GM04504 (cell line): ENCODE data around the gene IKZF2.

Experiments used
- DNase-seq: peaks from one replicate; pipeline ENCODE4 v3.0.0-alpha.2; 2012; ENCODE audit warnings: low read depth

The IKZF2 gene

DNA sequence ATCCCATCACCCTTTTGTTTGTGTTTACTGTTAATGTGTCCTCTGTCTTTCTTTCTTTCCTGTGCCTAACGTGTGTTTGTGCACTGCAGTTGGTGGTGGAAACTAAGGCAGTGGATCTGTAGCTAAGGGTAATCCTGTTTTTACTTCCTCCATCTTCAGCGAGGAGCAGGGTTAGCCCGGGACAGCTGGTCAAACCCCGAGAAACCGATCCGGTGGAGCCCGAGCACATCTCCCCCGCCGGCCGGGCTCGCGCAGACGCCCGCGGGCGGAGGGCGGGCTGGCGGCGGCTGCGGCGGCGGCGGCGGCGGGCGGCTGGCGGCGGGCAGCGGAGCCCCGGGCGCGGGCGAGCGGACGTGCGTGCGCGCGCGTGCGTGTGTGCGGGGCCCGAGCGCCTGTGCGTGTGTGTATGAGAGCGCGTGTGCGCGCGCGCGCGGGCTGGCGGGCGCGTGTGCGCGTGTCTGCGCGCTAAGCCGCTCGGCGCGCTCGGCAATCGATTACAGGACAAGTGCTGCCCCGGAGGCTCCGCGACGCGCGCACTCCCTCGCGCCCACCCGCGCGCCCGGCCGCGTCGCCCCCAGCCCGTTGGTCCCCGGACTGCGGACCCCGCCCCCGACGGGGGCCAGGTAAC is at the start of gene IKZF2:
TSS of gene IKZF2 (minus strand) at position 176 of the 628 bp plus-strand sequence. CDS start 2,983 bp downstream, outside the sequence.
- DNase-seq: peak; percentile 82

DNA sequence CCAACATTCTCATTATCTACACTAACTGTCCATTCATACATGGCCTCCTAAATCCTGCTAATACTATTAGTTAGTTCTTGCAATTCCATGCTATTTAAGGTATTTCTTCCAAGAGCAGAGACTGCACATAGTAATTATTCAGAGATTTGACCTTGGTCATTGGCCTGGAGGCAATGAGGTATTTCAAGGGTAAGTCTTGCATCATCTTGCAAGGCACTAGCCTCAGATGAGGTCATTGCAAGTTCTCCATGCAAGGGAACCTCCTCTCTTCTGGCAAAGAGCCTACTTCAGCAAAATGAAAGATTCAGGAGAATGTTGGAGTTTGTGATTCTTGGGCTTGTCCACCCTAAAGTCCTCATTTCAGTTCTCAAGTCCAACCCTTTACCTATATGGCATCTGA is 48.5 kb upstream of the IKZF2 start:
- DNase-seq: no peak

DNA sequence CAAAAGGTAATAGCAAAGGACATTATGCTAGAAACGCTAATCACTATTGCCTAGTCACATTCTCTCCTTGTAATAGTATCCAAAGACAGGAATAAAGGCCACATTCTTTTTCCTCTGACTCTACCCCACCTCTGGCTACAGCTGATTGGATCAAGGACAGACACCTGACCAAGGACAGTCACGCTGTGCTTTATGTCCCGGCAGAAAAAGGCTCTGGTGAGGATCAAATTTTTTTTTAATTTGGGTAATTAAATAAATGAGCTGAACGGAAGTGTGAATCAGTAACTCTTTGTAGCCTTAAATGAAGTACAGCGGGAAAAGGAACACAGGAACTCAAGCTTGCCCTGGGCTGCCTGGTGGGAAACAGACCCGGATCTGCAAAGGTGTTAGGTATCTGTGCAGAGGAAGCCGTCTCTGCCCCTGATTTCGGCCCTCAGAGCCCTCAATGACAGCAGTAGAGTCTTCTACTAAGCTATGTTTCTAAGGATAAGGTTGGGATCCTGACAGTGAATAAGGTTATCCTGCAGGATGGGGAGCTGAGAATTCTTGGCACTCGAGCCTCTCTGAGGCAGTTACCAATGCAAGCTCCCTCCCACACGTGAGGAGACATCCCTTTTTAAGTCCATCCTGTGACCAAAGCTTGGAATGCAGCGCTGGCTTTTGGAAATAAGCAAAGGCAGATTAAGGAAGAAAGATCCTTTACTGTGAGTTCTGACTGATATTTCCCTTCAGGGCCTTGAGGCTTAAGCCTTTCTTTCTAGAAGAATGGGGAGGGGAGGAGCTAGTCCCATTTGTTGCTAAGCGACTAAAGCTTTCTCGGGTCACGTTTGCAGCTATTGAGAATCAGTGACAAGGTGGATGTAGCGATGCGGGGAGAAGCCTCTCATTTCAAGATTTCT is 37.8 kb upstream of the IKZF2 start:
- DNase-seq: no peak

DNA sequence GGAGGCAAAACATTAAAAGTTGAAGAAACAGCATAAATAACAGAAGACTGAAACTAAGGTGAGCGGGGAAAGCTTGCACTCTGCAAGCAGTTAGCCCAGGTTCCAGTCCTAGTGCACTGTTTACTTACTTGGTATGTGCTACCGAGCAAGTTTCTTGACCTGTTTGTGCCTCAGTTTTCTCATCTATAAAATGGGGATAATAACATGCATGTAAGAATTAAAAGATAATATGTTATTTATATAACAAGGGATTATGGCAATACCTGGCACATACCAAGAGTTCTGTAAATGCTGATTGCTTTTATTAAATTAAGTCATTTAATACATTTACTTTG is 37.1 kb upstream of the IKZF2 start:
- DNase-seq: no peak

DNA sequence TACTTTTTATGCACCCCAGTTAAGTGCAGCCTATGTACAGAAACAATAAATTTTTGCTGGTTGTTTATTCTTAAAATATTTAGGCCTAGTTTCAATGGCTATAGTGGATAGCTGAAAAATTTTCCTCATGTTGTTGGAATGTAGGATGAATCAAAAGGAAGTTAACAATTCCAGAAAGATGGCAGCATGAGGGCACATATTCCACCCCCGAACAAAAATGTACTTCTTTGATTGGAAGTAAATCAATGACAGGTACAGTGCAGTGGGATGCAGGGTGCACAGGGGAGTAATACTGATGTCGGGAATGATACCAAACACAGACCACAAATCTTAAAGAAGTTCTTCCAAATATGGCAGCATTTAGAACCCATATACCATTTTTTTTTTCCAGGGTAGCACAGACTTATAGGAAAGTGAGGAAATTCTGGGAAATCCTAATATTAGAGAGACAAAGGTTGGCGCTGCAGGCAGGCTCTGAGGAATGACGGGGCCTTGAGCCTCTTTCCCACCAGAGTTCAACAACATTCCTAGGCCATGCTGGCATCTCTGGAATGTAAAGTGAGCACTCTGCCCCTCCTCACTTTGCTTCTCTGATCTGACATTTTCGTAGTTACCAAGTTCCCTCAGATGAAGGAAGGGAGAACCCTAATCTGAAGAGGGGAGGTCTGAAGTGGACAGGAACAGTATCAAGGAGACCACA is 36.6 kb upstream of the IKZF2 start:
- peak; percentile 14 for DNase-seq

DNA sequence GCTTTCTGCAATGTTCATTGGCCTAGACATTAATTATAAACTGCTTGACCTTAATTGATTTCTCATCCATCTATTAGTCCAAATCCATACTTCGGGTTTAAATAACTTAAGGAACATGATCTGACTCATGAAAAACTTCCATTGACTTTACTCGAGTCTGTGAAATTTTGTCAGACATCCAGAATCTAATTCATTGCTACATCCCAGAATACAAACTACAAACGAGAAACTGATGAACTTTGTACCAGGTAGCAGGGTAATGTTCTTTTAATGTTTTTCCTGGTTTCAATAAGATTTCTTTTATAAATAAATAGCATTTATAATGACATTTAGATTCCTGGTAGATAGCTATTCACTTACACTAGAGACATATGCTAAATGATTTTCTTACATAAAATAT is 36.0 kb upstream of the IKZF2 start:
- no peak for DNase-seq

DNA sequence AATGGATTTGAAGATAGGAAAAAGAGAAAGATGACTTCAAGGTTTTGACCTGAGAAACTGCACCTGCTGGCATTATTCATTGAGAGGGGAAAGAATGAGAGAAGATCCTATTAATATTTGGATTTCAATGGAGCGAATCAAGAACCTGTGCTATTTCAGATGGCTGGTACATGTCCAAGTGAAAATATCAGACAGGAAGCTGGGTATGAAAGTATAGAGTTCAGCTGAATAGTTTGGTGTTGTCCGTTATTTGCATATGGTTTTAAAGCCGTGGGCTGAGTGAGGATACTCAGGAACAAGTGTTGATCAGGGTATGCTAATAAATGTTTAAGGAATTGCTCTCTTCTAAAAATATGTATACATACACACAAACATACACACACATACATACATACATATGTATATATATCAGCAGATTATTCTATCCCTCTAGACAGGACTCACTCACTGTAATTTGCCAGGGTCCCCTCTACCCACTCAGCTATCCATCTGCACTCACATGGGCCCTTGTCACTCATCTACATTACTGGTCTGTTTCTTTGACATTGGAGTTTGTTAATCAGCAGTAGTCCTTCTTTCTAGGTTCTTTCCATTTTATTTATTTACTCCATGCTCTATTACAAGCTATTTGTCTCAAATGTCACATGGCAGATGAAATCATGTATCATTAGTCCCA is 33.9 kb upstream of the IKZF2 start:
- no peak for DNase-seq

DNA sequence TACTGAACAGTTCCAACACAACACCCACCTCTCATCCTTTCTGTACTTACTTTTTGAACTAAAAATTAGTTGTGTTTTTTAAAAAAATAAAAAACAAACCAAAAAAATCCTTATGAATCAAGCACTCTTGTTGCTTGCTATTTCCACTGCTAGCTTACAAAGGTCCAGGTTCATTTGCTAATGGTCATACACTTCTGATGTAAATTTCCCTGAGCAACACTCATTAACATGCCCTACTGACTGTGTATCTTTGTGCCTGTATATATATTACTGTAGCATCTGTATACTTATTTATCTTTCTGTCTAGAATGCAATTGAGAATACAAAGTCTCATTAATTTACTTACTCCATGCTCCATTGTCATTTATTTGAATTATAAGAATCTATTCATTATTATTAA is 30.3 kb upstream of the IKZF2 start:
- DNase-seq: no peak

DNA sequence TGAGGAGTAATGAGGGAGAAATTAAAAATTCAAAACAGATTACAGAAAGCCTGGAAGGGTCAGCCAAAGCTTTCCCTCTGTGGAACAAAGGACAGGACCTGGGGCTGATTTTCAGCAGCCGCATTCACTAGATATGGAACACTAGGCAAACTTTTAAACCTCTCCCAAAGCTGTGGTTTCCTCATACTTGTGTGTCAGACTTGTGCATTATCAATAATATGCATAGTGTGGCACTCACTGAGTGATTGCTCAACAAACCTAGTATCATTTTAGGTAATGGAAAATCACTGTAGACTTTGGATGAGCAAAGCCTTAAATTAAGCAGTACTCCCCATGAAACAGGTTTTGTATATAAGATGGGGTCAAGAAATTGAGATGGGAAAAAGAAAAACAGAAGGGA is 26.3 kb upstream of the IKZF2 start:
- no peak for DNase-seq

DNA sequence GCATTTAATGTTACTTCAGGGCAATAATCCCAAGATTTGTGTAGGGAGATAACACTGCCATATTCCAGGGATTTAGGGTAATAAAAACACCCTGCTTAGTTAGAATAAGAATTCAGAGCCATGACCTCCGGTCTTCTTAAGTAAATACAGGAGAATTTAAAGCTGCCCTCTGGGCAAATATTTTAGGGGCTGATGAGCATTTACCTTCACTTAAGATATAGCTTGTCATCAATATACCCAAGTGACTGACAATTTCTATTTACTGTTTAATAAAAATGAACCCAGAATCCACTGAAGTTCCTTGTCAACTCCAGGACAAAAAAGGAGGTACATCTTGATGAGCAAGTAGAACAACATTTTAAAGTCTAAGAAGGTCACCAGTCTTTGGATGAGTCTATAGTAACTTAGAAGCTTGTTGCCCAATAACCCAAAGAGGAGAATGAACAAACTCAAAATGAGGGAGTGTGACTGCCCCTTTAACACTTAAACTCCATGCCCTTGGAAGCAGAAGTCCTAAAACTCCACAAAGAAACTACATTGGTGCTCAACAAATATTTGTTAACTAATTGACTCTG is 24.3 kb upstream of the IKZF2 start:
- DNase-seq: no peak

DNA sequence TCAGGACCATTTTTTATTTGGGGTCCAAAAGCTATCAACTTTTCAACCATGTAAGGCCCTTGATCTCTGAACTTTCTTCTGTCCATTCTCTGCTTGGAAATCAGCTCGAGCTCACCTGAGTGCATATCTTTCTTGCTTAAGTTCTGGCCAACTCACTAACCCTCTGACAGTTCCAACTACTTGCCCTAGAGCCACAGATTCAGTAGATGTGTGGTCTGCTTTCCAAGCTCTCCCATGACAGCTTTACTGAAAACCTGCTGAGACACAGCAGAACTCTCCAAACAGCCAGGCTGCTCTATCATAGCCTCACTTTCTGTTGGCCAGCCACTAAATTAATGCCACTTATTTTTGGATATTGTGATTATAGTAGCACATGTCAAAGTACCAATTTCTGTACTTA is 21.2 kb upstream of the IKZF2 start:
- DNase-seq: no peak

DNA sequence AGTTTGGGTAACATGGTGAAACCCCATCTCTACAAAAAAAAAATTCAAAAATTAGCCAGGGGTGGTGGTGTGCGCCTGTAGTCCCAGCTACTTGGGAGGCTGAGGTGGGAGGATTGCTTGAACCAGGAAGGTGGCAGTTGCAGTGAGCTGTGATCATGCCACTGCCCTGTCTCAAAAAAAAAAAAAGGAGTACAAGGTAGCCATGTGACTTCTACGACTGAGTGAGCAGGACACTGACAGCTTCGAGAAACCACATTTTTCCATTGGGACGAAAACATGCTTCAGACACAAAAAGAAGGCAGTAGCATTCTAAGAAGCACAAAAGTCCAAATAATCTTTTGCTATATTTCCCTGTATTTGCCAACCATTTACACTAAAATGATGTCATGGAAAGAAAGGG is 19.7 kb upstream of the IKZF2 start:
- DNase-seq: no peak

DNA sequence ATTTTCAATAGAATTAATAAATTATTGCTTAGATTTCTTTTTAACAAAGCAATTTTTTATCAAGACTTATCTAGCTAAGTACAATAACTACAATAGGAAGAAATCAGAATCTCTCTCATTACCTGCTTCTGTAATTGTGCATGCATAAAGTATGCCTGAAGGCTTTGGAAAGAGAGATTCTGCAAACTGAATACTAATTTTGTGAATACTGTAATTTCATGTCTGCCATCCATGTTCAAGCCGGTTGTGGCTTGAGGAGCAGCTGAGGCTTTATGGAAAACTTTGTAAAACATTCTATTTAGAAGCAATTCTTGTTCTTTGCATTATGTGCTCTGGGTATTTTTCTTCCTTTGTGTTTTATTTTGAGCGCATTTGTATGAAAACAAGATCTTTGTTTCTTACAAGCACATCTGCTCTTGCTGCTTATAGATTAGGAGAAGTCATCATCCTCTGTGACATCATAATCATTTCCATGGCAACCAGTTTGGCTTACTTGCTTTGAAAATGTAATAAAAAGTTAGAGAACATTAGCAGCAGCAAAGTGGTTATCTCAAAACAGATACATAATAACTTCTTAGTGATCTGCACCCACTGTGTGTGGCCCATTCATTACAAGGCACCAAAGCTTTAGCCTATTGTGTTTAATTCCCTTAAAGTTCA is 16.0 kb upstream of the IKZF2 start:
- DNase-seq: no peak

DNA sequence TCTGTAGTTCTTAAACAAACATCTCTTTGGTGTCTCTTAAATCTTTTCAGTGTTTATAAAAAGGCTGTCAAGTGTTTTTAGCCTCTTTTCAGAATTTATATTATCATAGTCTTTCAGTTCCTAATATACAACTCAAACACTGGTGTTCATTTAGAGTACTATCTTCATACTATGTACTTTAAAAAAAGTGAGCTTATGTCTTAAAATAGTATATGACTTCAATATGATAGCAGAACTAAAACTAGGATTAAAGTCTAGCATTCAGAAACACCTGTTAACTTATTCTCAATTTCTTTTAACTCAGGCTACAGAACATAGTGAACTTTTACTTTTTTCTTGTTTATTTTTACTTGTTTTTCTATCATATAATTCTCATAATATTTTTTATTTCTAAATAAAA is 14.7 kb upstream of the IKZF2 start:
- no peak for DNase-seq

DNA sequence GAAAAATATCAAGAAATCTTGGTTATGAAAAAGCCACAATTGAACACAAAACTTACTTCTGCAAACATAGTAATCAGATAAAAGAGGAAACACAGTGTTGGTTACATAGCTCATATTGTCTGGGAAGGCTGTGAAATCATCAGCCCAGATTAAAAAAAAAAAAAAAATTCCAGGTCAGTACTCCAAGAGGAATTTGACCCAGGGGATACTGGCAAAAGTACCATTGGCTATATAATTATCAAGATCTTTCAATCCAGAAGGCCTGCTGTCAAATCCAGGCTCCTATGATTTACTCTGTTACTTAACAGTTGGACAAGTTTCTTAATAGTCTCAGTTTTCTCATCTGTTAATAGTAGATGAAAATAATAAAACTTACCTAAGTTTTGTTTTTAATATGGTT is 12.9 kb upstream of the IKZF2 start:
- DNase-seq: no peak

DNA sequence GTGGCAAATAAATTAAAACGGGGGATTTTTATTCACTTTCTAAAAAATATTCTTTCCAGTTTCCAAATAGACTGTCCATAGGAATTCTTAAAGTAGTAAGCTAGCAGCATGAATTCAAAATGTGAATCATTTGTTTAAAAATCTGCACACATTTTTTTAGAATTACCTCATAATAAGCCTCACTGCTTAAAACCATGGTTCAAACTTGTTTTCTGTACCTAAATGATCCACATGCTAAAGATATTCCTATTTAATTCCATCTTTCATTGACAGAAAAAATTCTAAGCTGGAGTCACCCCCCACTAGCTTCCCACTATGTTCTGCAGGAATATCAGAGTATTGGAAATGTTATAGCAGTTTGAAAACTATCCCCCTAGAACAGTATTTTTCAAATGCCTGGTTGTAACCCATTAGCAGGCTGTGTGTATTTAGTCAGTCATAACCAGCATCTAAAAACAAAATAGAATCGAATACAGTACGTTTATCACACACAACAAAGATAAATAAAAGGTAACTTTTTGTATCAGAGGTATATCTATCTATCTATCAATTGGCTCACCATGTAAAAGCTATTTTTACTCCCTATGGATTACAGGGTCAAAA is 11.2 kb upstream of the IKZF2 start:
- no peak for DNase-seq

DNA sequence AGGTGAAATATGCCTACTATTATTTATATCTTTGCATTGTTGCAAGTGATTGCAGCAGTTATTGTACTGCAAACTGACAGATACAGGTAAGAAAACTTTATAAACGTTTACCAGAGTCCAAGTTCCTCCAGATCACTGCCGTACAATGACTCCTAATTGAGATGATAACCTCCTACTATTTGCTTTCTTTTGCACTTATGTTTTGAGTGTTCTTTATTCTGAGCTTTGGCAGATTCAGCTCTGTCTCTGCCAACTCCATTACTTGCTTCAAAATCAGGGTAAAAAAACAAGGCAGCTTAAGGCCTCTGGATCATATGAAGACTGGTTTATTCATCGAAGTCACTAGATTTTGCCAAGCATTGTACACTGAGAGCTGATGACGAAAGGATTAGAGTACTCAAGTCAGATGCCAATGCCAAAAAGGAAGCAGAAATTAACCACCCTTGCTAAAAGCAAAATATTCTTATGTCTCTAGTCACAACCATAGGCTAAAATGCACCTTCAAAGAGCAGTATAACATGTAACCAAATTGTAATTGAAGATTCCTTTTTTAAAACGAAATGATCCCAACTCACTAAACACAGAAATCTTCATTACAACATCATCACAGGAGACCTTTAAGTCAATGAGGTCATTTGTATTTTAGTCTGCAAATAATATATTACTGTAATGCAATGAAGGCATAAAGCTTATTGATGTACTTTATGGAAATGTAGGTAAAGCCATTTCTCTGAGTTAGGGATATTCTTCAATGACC is 10.5 kb upstream of the IKZF2 start:
- DNase-seq: no peak

DNA sequence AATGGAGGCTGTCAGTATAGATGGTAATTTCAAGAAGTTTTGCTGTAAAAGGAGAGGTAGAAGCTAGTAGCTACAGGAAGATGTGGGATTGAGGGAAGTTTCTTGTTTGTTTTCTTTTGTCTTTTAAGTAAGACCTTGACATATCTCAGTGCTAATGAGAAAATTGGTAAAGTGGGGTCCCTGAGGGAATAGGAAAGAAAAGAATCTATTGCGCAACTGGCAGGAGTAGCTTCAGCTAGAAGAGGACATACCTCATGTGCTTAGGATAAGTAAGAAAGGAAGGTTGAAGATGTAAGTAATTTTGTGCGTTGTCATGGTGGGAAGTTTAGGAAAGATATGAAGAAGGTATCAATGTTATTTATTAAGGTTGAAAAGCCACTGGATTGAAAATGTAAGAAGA is 8.4 kb upstream of the IKZF2 start:
- DNase-seq: no peak

DNA sequence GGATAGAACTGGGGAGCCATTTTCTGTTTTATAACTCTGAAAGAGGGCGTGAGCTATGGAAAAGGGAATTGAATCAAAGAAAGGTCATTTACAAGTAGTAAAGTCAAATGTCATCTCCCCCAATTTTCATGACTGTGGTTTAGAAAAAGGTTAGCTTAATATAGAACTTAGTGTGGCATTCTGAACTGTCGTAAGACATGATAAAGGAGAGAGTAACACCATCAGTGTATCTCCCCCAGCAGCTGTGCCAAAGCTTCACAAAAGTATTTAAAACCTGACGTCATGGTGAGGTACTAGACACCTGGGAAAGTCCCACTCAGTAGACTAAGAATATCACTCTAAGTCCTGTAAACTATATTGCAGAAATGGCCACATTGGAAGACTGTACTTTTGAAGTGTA is 5.8 kb upstream of the IKZF2 start:
- DNase-seq: no peak

DNA sequence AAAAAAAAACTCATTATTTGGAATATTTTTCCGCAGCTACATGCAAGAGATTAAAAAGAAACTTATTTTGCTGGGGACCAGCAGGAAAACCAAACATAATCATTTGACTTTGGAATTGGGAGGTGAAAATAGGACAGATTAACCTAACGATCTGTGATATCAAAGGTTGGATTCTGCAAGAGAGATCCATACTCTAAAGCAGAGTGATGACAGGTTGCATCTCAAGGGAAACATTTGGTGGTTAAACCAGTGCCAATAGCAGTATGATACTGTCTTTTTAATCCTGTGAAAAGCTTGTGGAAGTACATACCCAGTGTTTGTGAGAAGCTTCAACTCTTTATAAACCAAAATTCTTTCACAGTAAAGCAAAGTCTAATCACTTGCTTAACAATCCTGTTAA is 5.3 kb upstream of the IKZF2 start:
- DNase-seq: no peak

DNA sequence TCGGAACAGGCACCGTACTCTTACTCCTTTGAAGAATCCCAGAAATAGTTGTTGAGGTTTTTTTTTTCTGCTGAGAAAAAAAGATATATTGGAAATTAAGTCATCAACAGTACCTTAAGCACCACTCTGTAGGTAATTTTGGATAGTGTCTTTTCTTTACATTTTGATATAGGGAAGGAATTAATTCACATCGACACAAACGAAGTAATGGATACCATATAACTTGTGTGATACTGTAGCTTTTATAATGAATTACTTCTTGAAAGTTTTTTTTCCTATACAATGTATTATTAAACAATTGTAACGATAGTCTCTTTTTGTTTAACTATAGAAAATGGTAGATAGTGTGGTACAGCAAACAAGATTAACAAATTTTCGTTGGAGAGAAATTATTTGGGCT is 1.5 kb upstream of the IKZF2 start:
- no peak for DNase-seq
